Measurements from ENCODE around the gene RNF39. TPM values are rescaled to one million over a fixed set of nuclear protein-coding genes. Genes with fewer than 3 reads are reported as not detected.
"Not testable (repeated sequence)": the region's sequence is repeated elsewhere in the genome, so short reads cannot be mapped to it uniquely, and the experiment has no call there.

Gene RNF39
- polyA plus RNA-seq = not detected

GRCh38 chr6:30075094-30075789 lies at the start of gene RNF39:
Gene RNF39, minus strand, starts transcription at chr6:30075769. Its CDS starts 184 bp downstream, at chr6:30075585.
- Mint-ChIP-seq H3K4me3 (peak within 1 kb of the TSS in 3 of 4 donors; percentile 44 to 81 (median 73)), H3K9me3 (peaks cover 0 to 4% (median 0%) of the 10 kb centered on the region in 3 donors), H3K4me1 (peaks cover 9 to 19% (median 16%) of the 10 kb centered on the region in 3 donors), H3K27me3 (peaks cover 67% of the 10 kb centered on the region), H3K36me3 (peaks cover 10% of the 10 kb centered on the region), H3K27ac (peak within 1 kb of the TSS in 1 of 3 donors; percentile 55)

GRCh38 chr6:30122515-30122914 lies 46.9 kb upstream of the RNF39 start:
- no peaks in the 10 kb centered on the region for H3K36me3 Mint-ChIP-seq
- peaks cover 13% of the 10 kb centered on the region for H3K27me3 Mint-ChIP-seq
- no peak overlapping the region for H3K27ac Mint-ChIP-seq
- no peaks in the 10 kb centered on the region for H3K9me3 Mint-ChIP-seq
- no peak overlapping the region for H3K4me3 Mint-ChIP-seq
- no peaks in the 10 kb centered on the region for H3K4me1 Mint-ChIP-seq

- no peak overlapping the region for H3K27ac Mint-ChIP-seq
- no peaks in the 10 kb centered on the region for H3K36me3 Mint-ChIP-seq
- no peak overlapping the region for H3K4me3 Mint-ChIP-seq
- no peaks in the 10 kb centered on the region for H3K4me1 Mint-ChIP-seq
- peaks cover 9% of the 10 kb centered on the region for H3K27me3 Mint-ChIP-seq
- no peaks in the 10 kb centered on the region for H3K9me3 Mint-ChIP-seq
These were observed 46.1 kb upstream of the RNF39 start for GRCh38 chr6:30121446-30122366.

- H3K4me1 Mint-ChIP-seq, H3K9me3 Mint-ChIP-seq, H3K27me3 Mint-ChIP-seq, H3K4me3 Mint-ChIP-seq, H3K36me3 Mint-ChIP-seq, H3K27ac Mint-ChIP-seq: not testable (repeated sequence)
These were observed 43.1 kb upstream of the RNF39 start for GRCh38 chr6:30118691-30119090.

DNA sequence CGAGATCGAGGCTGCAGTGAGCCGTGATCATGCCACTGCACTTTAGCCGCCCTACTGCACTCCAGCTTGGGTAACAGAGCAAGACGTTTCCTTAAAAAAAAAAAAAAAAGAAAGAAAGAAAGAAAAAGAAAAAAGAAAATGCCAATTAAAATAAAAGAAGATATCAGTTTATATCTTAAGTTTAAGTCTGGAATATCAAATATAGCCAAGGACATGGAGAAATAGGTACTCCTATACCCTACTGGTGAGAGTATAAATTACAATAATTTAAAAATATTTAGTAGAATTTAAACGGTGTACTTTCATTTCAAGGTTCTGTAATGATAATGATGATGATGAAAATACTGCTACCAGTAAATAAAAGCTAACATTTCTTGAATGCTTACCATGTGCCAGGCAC lies 41.2 kb upstream of the RNF39 start:
- Mint-ChIP-seq H3K9me3 (no peaks in the 10 kb centered on the region), H3K27me3 (peaks cover 13% of the 10 kb centered on the region), H3K36me3 (no peaks in the 10 kb centered on the region), H3K4me3 (no peak overlapping the region), H3K4me1 (peaks cover 0 to 6% (median 2%) of the 10 kb centered on the region in 3 donors), H3K27ac (no peak overlapping the region)

GRCh38 chr6:30113841-30114240 lies 38.3 kb upstream of the RNF39 start:
- H3K27me3 Mint-ChIP-seq = peaks cover 20% of the 10 kb centered on the region
- H3K4me3 Mint-ChIP-seq = no peak overlapping the region
- H3K36me3 Mint-ChIP-seq = no peaks in the 10 kb centered on the region
- H3K9me3 Mint-ChIP-seq = no peaks in the 10 kb centered on the region
- no peak overlapping the region for H3K27ac Mint-ChIP-seq
- peaks cover 0 to 8% (median 2%) of the 10 kb centered on the region in 3 donors for H3K4me1 Mint-ChIP-seq

- Mint-ChIP-seq H3K4me1 (peaks cover 0 to 8% (median 2%) of the 10 kb centered on the region in 3 donors), H3K27me3 (peaks cover 26% of the 10 kb centered on the region), H3K4me3 (no peak within 1 kb of the TSS), H3K27ac (no peak within 1 kb of the TSS), H3K36me3 (no peaks in the 10 kb centered on the region), H3K9me3 (no peaks in the 10 kb centered on the region)
These were observed 37.6 kb upstream of the RNF39 start, which contains the start of gene TRIM31 for GRCh38 chr6:30113003-30113759. Gene TRIM31, minus strand, starts transcription at chr6:30113090. Its CDS starts 285 bp downstream, at chr6:30112805.

- no peaks in the 10 kb centered on the region for H3K9me3 Mint-ChIP-seq
- no peak overlapping the region for H3K4me3 Mint-ChIP-seq
- no peak overlapping the region for H3K27ac Mint-ChIP-seq
- H3K4me1 Mint-ChIP-seq = peaks cover 0 to 8% (median 2%) of the 10 kb centered on the region in 3 donors
- peaks cover 32% of the 10 kb centered on the region for H3K27me3 Mint-ChIP-seq
- no peaks in the 10 kb centered on the region for H3K36me3 Mint-ChIP-seq
These were observed 36.9 kb upstream of the RNF39 start for GRCh38 chr6:30112402-30112994.

- Mint-ChIP-seq H3K36me3 (no peaks in the 10 kb centered on the region), H3K27ac (no peak overlapping the region), H3K4me1 (peaks cover 0 to 8% (median 2%) of the 10 kb centered on the region in 3 donors), H3K27me3 (peaks cover 35% of the 10 kb centered on the region), H3K9me3 (no peaks in the 10 kb centered on the region), H3K4me3 (peak overlapping the region in 1 of 4 donors; percentile 42)
These were observed 35.8 kb upstream of the RNF39 start for GRCh38 chr6:30111266-30111856.

DNA sequence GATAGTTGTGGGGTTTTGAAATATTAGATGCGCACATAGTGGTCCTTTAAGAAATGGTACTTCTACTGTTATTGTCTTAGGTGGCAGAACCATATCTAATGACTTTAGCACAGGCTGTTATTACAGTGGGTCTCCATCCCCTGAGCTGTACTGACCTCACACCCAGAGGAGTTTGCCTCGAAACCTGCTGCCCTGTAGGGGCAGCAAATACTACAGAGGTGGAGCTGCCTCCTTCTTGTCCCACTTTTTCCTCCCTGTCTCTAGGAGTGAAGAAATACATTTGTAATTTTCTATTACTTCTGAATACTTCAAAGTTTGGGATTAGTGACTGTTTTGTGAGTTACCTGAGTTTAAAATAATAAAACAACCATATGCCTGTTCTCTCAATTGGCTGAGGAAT lies 29.1 kb upstream of the RNF39 start:
- Mint-ChIP-seq H3K27me3 (peaks cover 51% of the 10 kb centered on the region), H3K27ac (no peak overlapping the region), H3K9me3 (no peaks in the 10 kb centered on the region), H3K4me1 (peaks cover 22 to 31% (median 30%) of the 10 kb centered on the region in 3 donors), H3K36me3 (no peaks in the 10 kb centered on the region), H3K4me3 (peak overlapping the region in 1 of 4 donors; percentile 69)

DNA sequence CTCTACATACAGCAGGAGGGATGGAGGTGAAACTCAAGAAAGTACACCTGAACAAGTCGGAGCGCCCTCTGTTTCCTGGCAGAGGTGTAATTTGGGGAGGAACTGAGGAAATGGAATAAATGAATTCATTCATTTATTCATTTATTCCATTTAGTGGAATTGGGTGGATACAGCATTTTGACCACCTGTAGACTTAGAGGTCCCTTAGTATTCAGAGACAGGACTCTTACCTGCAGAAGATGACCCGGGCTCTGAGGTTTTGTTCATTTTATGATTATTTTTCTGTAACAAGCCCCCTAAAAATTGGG lies 28.3 kb upstream of the RNF39 start:
- peaks cover 51% of the 10 kb centered on the region for H3K27me3 Mint-ChIP-seq
- no peaks in the 10 kb centered on the region for H3K9me3 Mint-ChIP-seq
- H3K4me1 Mint-ChIP-seq = peaks cover 23 to 31% (median 30%) of the 10 kb centered on the region in 3 donors
- no peaks in the 10 kb centered on the region for H3K36me3 Mint-ChIP-seq
- H3K27ac Mint-ChIP-seq = no peak overlapping the region
- peak overlapping the region; percentile 78 to 94 (median 90) for H3K4me3 Mint-ChIP-seq

GRCh38 chr6:30102970-30103871 lies 27.7 kb upstream of the RNF39 start:
- H3K27me3 Mint-ChIP-seq = peaks cover 51% of the 10 kb centered on the region
- no peaks in the 10 kb centered on the region for H3K9me3 Mint-ChIP-seq

GRCh38 chr6:30102414-30102969 lies 26.9 kb upstream of the RNF39 start:
- peak overlapping the region; percentile 78 to 94 (median 90) for H3K4me3 Mint-ChIP-seq
- peak overlapping the region in 2 of 3 donors; percentile 47 to 93 for H3K27ac Mint-ChIP-seq
- H3K9me3 Mint-ChIP-seq = no peaks in the 10 kb centered on the region
- H3K36me3 Mint-ChIP-seq = no peaks in the 10 kb centered on the region
- H3K4me1 Mint-ChIP-seq = peaks cover 23 to 35% (median 30%) of the 10 kb centered on the region in 3 donors
- H3K27me3 Mint-ChIP-seq = peaks cover 52% of the 10 kb centered on the region

More at GRCh38 chr6:30102970-30103871, 27.7 kb upstream of the RNF39 start:
- Mint-ChIP-seq H3K4me3 (peak overlapping the region; percentile 78 to 94 (median 90)), H3K36me3 (no peaks in the 10 kb centered on the region), H3K27ac (peak overlapping the region; percentile 8 to 93 (median 47)), H3K4me1 (peaks cover 23 to 31% (median 30%) of the 10 kb centered on the region in 3 donors)
